ENCODE measurements around the gene GRB14. TPM values are rescaled to one million over a fixed set of nuclear protein-coding genes. Genes with fewer than 3 reads are reported as not detected.

GRB14 gene
- 5.1 and 5.9 TPM in 2 replicates for total RNA-seq

GRCh38 chr2:164620873-164621763, at the start of gene GRB14:
Gene GRB14, minus strand, starts transcription at chr2:164621482. Its CDS starts 173 bp downstream, at chr2:164621309.

Other genes starting within 250 kb of the GRB14 start
- 5.2 and 15.0 TPM in 2 replicates for gene COBLL1, start 220.3 kb upstream of the GRB14 start, total RNA-seq